GM12878 (cell line): ENCODE measurements around the gene CTNS. TPM values are rescaled to one million over a fixed set of nuclear protein-coding genes. Genes with fewer than 3 reads are reported as not detected.

ENCODE experiments used
- ATAC-seq: fragments of 200-7000 bp; cut with Tn5 transposase; 3 replicates; pipeline ENCODE4 v1.9.1; 2020; ENCODE audit warnings: mild to moderate bottlenecking, moderate library complexity
- BruUV-seq: library from RNA; stranded (reverse); fragments of 400-500 nt; replicated peaks from 2 replicates; lab custom pipeline; 2021; lab: Mats Ljungman, UMichigan
- CTCF ChIA-PET: fragments of 300-600 bp; sonication (Branson Sonifier 250); formaldehyde crosslinking; extraction: SDS; loops from one replicate; lab custom pipeline; 2021; ENCODE audit warnings: inconsistent platforms; lab: Yijun Ruan, JAX
- POLR2A ChIA-PET: fragments of 350-600 bp; formaldehyde crosslinking; extraction: SDS; loops from one replicate; lab custom pipeline; 2021; ENCODE audit warnings: inconsistent platforms; lab: Charles Lee
- RAD21 ChIA-PET: fragments of 300-600 bp; sonication (Branson Sonifier 250); formaldehyde crosslinking; loops from one replicate; lab custom pipeline; 2023; ENCODE audit warnings: antibody characterized with exemption; ENCODE audit not compliant: unreplicated experiment; lab: Charles Lee
- SMC1A ChIA-PET: fragments of 300-600 bp; sonication (Branson Sonifier 250); formaldehyde crosslinking; loops from one replicate; lab custom pipeline; 2023; ENCODE audit not compliant: unreplicated experiment, uncharacterized antibody; lab: Charles Lee
- DNase-seq: peaks from one replicate; pipeline ENCODE4 v3.0.0-alpha.2; 2011; ENCODE audit warnings: low read depth, low spot score
- FAIRE-seq: peaks from 3 replicates; lab custom pipeline; 2011; peaks lifted over from hg19 to GRCh38; lab: Jason Lieb, UNC
- H2AFZ ChIP-seq: 2 replicates; pipeline ENCODE4 v1.6.0; 2011; ENCODE audit warnings: low read depth, low read length, control low read depth; ENCODE audit not compliant: control insufficient read depth
- H3K27ac ChIP-seq: 2 replicates; pipeline ENCODE4 v1.5.1; 2011; ENCODE audit warnings: control low read depth; ENCODE audit not compliant: control insufficient read depth, insufficient read depth
- H3K27me3 ChIP-seq, 2 experiments: replicated peaks in 1 of 2; 2 replicates each; pipeline versions ENCODE4 v1.6.0 to v1.6.1; 2011; ENCODE audit warnings: low read length in 1 of 2; ENCODE audit not compliant: control insufficient read depth in 2 of 2, insufficient read depth in 2 of 2
- H3K36me3 ChIP-seq, 2 experiments: 2 replicates each; pipeline ENCODE4 v1.5.1; 2011; ENCODE audit warnings: low read length in 1 of 2; ENCODE audit not compliant: control insufficient read depth in 2 of 2, insufficient read depth in 2 of 2
- H3K4me1 ChIP-seq: 2 replicates; pipeline ENCODE4 v1.6.1; 2011; ENCODE audit warnings: mild to moderate bottlenecking, low read length, moderate library complexity, mixed read lengths; ENCODE audit not compliant: control insufficient read depth, insufficient read depth
- H3K4me2 ChIP-seq: 2 replicates; pipeline ENCODE4 v1.6.0; 2011; ENCODE audit warnings: control low read depth; ENCODE audit not compliant: control insufficient read depth, insufficient read depth
- H3K4me3 ChIP-seq: fragments of 200-600 bp; sonication (generic); 2 replicates; pipeline ENCODE4 v1.5.1; 2016
- H3K79me2 ChIP-seq: 2 replicates; pipeline ENCODE4 v1.6.0; 2011; ENCODE audit warnings: low read length; ENCODE audit not compliant: control insufficient read depth, insufficient read depth
- H3K9ac ChIP-seq: 2 replicates; pipeline ENCODE4 v1.8.0; 2011; ENCODE audit warnings: low read length, control low read depth, mixed read lengths; ENCODE audit not compliant: control insufficient read depth, insufficient read depth
- H3K9me3 ChIP-seq: replicated peaks from 3 replicates; pipeline ENCODE4 v1.5.1; 2011; ENCODE audit warnings: mild to moderate bottlenecking, low read length; ENCODE audit not compliant: control insufficient read depth, insufficient read depth
- H4K20me1 ChIP-seq: 2 replicates; pipeline ENCODE4 v1.6.0; 2011; ENCODE audit not compliant: control insufficient read depth, insufficient read depth
- BRCA1 ChIP-seq: IDR thresholded peaks from 2 replicates; pipeline ENCODE4 v1.6.1; 2011; ENCODE audit warnings: low read depth, low read length, improper control_type of control experiment
- CBFB ChIP-seq: IDR thresholded peaks from 2 replicates; pipeline ENCODE4 v1.6.1; 2016; ENCODE audit warnings: antibody characterized with exemption, low read depth
- CHD2 ChIP-seq: IDR thresholded peaks from 2 replicates; pipeline ENCODE4 v1.6.1; 2011; ENCODE audit warnings: low read depth, low read length, improper control_type of control experiment, borderline replicate concordance
- CREM ChIP-seq: IDR thresholded peaks from 2 replicates; pipeline ENCODE4 v1.6.1; 2014; ENCODE audit warnings: antibody characterized with exemption, low read depth
- EGR1 ChIP-seq, 2 experiments: IDR thresholded peaks; 1 replicate in 1 of 2; 2 replicates in 1 of 2; pipeline ENCODE4 v1.6.1; 2011 to 2012; ENCODE audit warnings: low read depth in 2 of 2, low read length in 2 of 2, borderline replicate concordance in 1 of 2, mild to moderate bottlenecking in 1 of 2, moderate library complexity in 1 of 2
- ESRRA ChIP-seq: IDR thresholded peaks from 2 replicates; pipeline ENCODE4 v1.6.1; 2012; ENCODE audit warnings: mild to moderate bottlenecking, low read length, improper control_type of control experiment
- FOS ChIP-seq: IDR thresholded peaks from 3 replicates; pipeline ENCODE4 v1.6.1; 2011; ENCODE audit warnings: borderline replicate concordance; ENCODE audit not compliant: insufficient read length; ENCODE audit errors: extremely low read depth
- MXI1 ChIP-seq: fragments of 150-350 bp; IDR thresholded peaks from 2 replicates; pipeline ENCODE4 v1.6.1; 2011; ENCODE audit warnings: low read depth, mild to moderate bottlenecking, inconsistent platforms, low read length, improper control_type of control experiment
- RBBP5 ChIP-seq: fragments of 200-600 bp; sonication (generic); conservative IDR thresholded peaks from 2 replicates; pipeline ENCODE4 v1.6.1; 2016
- RUNX3 ChIP-seq: IDR thresholded peaks from 2 replicates; pipeline ENCODE4 v1.6.1; 2012; ENCODE audit warnings: low read length, inconsistent platforms
- SREBF1 ChIP-seq: IDR thresholded peaks from 2 replicates; pipeline ENCODE4 v1.6.1; 2012; ENCODE audit warnings: mild to moderate bottlenecking, low read length
- ZBED1 ChIP-seq: IDR thresholded peaks from 2 replicates; pipeline ENCODE4 v1.6.1; 2016; ENCODE audit warnings: borderline replicate concordance
- ZNF24 ChIP-seq: fragments of 450-650 bp; IDR thresholded peaks from 2 replicates; pipeline ENCODE4 v1.6.1; 2017; ENCODE audit warnings: antibody characterized with exemption, mild to moderate bottlenecking
- ZNF384 ChIP-seq: IDR thresholded peaks from 2 replicates; pipeline ENCODE4 v1.6.1; 2012; ENCODE audit warnings: low read depth, mild to moderate bottlenecking, low read length, improper control_type of control experiment, borderline replicate concordance
- ZNF622 ChIP-seq: fragments of 450-650 bp; IDR thresholded peaks from 2 replicates; pipeline ENCODE4 v1.6.1; 2017; ENCODE audit warnings: mild to moderate bottlenecking, inconsistent platforms
- WGBS: methylation state at CpG from one replicate; pipeline ENCODE4 v1.1.6; 2016; ENCODE audit warnings: low lambda C conversion rate; ENCODE audit not compliant: insufficient replicate concordance, insufficient coverage; ENCODE audit errors: missing lambda C conversion rate; 5-methylcytosine and 5-hydroxymethylcytosine counted together
- in situ Hi-C: fragments of 300-500 bp; cut with MboI; formaldehyde crosslinking; loops from 9 replicates; pipeline ENCODE4 v1.14.3; 2018; ENCODE audit warnings: mixed read lengths
- intact Hi-C: fragments of 100-400 bp; cut with micrococcal nuclease; formaldehyde crosslinking; loops from one replicate; pipeline ENCODE4 v1.14.2; 2022; ENCODE audit not compliant: unreplicated experiment
- polyA plus RNA-seq, 11 experiments: library from polyadenylated mRNA; depleted of rRNA in 4 of 11; unstranded in 6 of 11; stranded (reverse) in 5 of 11; fragments of >200 nt; fragmentation: Nextera tagmentation in 4 of 11; fragmentation: Illumina TruSeq in 1 of 11; extraction: Ambion mirVana in 4 of 11; extraction: Trizol in 1 of 11; gene quantifications; 1 replicate in 1 of 11; 2 replicates in 10 of 11; pipeline versions ENCODE4 v1.2.1 to v1.2.3, GENCODE V29; 2011 to 2016; ENCODE audit warnings: inconsistent platforms in 2 of 11, missing spikeins in 2 of 11, low read depth in 1 of 11
- total RNA-seq, 4 experiments: library from RNA; depleted of rRNA in 3 of 4; stranded (reverse); fragments of >200 nt in 3 of 4; fragmentation: Illumina TruSeq in 1 of 4; extraction: Trizol in 1 of 4; gene quantifications; 2 replicates each; pipeline versions ENCODE4 v1.2.1 to v1.2.3, GENCODE V29; 2013 to 2021

The CTNS gene
- total and polyA plus RNA-seq, 10 of the 15 experiments (the other 5 are each of a cell fraction or from before 2014, with no cell fraction given) = 0.92 to 10.7 (median 6.4) TPM

GRCh38 chr17:3639981-3640596 lies 3.5 kb downstream of the CTNS start:
- intact Hi-C loops = loop anchor here (10.0 kb wide), 1 partner anchor 595 kb away; no protein-coding TSS in a partner anchor
- TSS peak; percentile 34 for BruUV-seq
- peak overlapping the region; percentile 38 for H3K27ac ChIP-seq
- 40% methylated on average over 7 of the region's 7 CpGs for WGBS
- no peaks in the 10 kb centered on the region for H3K36me3 ChIP-seq
- FAIRE-seq = peak; percentile 18
- H3K4me3 ChIP-seq = no peak overlapping the region
- H3K4me2 ChIP-seq = peak overlapping the region; percentile 35; the same call in 1 of the 2 replicates
- DNase-seq = no peak
- H3K4me1 ChIP-seq = peaks cover 4% of the 10 kb centered on the region; the same call in 1 of the 2 replicates
- no peak for ATAC-seq
- H3K79me2 ChIP-seq = peaks cover 7% of the 10 kb centered on the region
- no peaks in the 10 kb centered on the region for H4K20me1 ChIP-seq
- no peaks in the 10 kb centered on the region for H3K27me3 ChIP-seq
- in situ Hi-C loops = loop anchor here (5.0 kb wide), 1 partner anchor 598 kb away; no protein-coding TSS in a partner anchor
- H3K9me3 ChIP-seq = no peaks in the 10 kb centered on the region
- no peak overlapping the region for H3K9ac ChIP-seq
- ChIA-PET RAD21 (no interaction called here), POLR2A (no interaction called here)
- TF ChIP-seq RBBP5 (no peak), MXI1 (no peak), BRCA1 (no peak), FOS (no peak), ZNF24 (no peak), ZNF384 (no peak), ESRRA (no peak), ZNF622 (no peak), RUNX3 (peak; percentile 37; the same call in 1 of the 2 replicates), ZBED1 (no peak), CBFB (no peak), CHD2 (no peak), CREM (0 out of 2 replicates have a peak, but pooled peaks have one; percentile 7), SREBF1 (no peak), EGR1 (IDR thresholded peaks at IDR 0.05; ENCODE audit: borderline replicate concordance in 1 of 2, low read depth in 2 of 2, low read length in 2 of 2) (no peak)
- TF ChIP-seq, all 136 proteins: peak for 2
- peak overlapping the region; percentile 54; the same call in 1 of the 2 replicates for H2AFZ ChIP-seq
- ChIA-PET SMC1A (no interaction called here), CTCF (interaction anchor here (0.7 kb wide), 2 partner anchors 27 to 37 kb away, joined by 3 to 5 read pairs; no protein-coding TSS in a partner anchor)
